Nucleus accumbens (tissue), 56 donors: ENCODE measurements around the gene YES1.
"Not testable (repeated sequence)": the region's sequence is repeated elsewhere in the genome, so short reads cannot be mapped to it uniquely, and the experiment has no call there.

ENCODE experiments used
- DNase-seq, 56 donors: peaks; one replicate each; lab custom pipeline; 2025; lab: John Stamatoyannopoulos, UW

YES1 gene

DNA sequence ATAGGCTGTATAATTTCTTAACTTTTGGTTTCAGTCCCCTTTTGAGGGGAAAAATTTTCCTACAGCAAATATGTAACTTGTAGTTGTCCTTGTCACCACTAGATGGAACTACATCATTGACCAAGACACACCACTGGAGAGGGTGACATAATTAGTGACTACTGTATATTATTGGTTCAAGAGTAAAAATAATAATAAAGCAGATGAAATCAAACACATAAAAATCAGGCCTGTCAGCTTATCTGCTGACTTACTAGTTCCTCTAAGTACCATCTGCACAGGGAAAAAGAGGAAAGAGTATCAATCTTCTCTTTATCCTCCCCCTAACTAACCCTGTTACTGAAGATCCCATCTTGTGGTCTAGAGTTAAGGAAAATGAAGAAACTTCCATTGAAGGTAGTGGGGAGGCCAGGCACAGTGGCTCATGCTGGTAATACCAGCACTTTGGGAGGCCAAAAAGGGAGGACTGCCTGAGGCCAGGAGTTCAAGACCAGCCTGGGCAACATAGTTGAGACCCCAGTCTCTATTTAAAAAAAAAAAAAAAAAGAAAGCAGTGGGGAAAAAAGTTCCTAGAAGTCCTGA lies 70.0 kb downstream of the YES1 start:
- DNase-seq: no peak

GRCh38 chr18:732371-732770 lies 79.7 kb downstream of the YES1 start:
- DNase-seq: no peak

GRCh38 chr18:731185-731584 lies 80.9 kb downstream of the YES1 start:
- DNase-seq: no peak

- no peak for DNase-seq
Measured at GRCh38 chr18:730692-731091, 81.3 kb downstream of the YES1 start.

- DNase-seq: not testable (repeated sequence)
Measured at GRCh38 chr18:730120-730519, 81.9 kb downstream of the YES1 start.

- no peak for DNase-seq
Measured at GRCh38 chr18:725646-726045, 86.4 kb downstream of the YES1 start.

- DNase-seq: no peak
Measured at GRCh38 chr18:723541-724080, 88.4 kb downstream of the YES1 start.

DNA sequence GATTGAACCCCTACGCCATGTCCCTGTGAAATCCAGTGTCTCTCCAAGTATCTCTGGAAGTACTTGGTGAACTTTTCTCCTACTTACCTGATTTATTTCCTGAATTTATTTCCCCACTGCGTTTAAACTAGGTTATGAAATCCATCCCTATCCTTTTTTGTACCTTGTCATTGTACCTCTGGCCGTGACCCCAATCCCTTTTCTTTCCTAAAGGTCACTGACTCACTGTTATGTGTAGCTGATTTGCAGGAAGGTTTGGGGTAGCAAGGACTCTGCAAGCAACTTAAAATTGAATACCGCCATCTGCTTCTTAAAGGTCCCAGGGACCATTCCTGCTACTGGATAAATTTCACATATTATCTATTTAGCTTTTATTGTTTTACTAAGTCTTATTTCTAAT lies 95.0 kb downstream of the YES1 start:
- no peak for DNase-seq

DNA sequence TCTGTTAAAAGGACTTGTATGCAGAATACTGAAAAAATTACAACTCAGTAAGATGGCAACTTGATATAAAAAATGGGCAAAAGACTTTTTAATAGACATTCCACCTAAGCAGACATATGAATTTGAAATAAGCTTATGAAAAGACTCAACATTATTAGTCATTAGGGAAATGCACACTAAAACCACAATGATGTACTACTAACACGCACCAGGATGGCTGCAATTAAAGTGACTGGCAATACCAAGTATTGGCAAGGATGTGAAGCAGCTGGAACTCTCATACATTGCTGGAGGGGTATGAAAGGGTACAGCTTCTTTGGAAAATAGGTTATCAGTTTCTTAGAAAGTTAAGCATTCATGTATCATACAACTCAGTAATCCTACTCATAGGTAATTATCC lies 96.4 kb downstream of the YES1 start:
- no peak for DNase-seq

DNA sequence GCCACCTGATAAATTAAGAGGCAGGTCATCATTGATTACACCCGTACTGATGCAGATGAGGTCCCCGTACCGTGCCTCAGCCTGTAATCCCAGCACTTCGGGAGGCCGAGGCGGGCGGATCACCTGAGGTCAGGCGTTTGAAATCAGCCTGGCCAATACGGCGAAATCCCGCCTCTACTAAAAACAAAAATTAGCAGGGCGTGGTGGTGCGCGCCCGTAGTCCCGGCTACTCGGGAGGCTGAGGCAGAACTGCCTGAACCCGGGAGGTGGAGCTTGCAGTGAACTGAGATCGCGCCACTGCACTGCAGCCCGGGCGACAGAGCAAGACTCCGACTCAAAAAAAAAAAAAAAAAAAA lies 98.9 kb downstream of the YES1 start:
- DNase-seq: no peak

DNA sequence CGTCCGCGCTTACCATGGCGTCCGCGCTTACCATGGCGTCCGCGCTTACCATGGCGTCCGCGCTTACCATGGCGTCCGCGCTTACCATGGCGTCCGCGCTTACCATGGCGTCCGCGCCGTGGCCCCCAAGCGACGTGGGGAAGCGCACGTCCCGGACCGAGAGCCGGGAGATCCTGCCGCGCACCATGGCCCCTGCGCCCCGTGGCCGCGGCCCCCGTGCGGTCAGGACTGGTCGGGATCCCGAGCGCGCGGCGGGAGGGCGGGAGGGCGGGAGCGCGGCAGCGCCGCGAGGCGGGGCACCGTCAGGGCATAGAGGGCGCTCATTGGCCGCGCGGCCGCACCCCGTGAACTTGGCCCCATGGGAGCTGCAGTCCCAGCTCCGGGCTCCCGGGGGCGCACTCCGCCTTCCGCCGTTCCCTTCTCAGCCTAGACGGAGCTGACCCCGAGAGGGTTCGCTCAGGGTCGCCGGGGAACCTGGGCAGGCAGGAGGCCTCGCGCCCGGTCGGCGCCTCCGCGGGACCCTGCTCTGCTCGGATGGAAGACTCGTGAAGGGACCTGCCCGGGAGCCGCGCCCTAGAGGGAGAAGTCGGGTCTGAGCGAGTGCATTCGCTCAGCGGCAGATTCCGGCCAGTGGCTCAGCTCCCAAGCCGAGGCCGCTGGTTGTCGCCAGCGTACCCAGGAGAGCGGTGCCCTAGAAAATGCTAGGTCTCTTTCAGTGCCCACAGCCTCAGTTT lies 99.5 kb downstream of the YES1 start, which contains the start of gene ENOSF1:
Gene ENOSF1 (minus strand): TSS at position 230 of the 734 bp plus-strand sequence. CDS start 43 bp downstream, at position 187.
- DNase-seq: peak in 51 of 56 donors; percentile 5 to 85 (median 66)

DNA sequence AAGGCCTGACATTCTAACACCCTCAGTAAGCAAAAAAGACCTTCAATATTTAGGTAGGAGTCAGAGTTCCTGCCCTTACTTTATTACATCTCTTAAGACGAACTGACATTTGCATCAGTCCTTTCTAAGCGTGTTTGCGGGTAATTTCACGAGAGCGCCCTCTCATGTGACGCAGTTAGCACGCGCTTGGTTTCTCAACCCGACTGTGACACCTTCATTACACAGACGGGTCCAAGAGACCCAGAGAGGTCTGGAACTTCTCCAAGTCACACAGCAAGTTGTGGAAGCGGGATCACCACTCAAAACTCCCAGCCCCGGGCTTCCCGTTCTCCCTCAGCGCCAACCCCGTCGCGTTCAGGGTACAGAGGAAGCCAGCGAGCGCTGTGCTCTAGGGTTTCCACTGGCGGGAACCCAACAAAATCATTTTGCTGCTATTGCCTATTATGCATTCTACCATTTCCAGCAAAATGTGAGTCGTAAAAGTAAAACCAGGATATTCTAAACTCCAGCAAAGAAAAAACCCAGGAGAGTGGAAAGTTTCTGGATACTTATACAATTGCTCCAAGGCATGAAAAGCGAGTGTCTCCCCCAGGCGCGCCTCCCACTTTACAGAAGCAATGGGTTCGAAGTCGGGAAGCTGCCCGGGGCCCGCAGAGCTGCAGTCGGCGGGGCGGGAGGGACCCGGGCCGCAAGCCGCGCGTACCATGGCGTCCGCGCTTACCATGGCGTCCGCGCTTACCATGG lies 100.2 kb downstream of the YES1 start:
- DNase-seq: peak in 52 of 56 donors; percentile 12 to 80 (median 53)

GRCh38 chr18:711310-711656 lies 100.8 kb downstream of the YES1 start:
- DNase-seq: peak in 4 of 56 donors; percentile 50 to 61 (median 52)

DNA sequence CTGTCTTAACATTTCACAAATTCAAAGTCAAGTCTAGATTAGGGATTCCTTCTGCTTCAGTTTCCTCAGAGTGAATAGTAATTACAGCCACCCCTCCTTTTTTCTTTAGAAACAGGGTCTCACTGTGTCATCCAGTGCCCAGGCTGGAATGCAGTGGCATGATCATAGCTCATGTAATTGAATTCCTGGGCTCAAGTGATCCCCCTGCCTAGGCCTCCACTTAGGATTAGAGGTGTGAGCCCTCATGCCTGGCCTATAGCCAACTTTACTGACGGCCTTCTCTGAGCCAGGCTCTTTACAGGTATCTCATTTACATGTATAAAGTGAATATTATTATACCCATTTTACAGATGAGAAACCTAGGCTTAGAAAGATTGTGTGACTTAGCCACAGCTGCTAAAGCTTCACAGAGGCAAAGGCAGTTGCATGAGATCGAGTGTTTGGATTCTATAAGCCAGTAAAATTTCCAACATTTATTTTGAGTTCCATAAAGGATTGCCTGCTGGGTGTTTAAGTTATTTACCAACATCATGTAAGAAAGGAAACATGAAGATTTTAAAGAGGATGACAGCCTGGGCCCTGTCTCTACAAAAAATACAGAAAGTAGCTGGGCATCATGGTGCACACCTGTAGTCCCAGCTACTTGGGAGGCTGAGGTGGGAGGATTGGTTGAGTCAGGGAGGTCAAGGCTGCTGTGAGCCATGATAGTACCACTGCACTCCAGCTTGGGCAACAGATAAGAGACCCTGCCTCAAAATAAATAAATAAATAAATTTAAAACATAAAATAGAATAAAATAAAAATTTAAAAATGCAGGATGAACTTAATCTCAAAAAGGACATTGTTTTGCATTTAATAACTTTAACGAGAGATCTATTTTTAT lies 101.4 kb downstream of the YES1 start:
- no peak for DNase-seq

DNA sequence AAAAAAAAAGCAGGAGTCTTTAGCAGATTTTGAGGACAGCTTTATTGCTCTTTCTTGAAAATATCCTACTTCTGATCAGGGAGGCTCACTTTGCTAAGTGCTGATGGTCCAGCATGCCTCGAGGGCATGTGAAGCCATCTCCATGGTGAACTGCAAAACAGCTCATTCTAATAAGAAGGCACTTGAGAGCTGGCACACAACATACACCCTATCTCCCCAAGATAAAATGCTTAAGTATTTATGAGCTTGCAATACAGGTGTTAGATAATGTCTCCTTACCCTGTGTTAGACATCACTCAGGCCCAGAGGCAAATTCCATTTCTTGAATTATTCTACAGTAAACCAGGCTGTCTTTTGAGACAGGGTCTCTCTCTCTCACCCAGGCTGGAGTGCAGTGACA lies 102.3 kb downstream of the YES1 start:
- no peak for DNase-seq

DNA sequence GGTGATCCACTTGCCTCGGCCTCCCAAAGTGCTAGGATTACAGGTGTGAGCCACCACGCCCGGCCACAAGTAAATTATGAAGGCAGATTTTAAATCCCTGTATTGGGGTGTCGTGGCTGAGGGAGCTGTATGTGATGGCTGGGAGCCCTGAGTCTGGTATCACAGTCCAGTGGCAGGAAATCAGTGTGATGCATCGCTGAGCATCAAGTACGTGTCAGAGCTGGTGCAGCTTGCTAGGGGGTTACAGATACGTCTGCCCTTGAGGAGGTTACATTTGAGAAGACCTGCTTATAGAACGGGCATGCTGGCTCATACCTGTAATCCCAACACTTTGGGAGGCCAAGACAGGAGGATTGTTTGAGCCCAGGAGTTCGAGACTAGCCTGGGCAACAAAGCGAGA lies 103.9 kb downstream of the YES1 start:
- no peak for DNase-seq

DNA sequence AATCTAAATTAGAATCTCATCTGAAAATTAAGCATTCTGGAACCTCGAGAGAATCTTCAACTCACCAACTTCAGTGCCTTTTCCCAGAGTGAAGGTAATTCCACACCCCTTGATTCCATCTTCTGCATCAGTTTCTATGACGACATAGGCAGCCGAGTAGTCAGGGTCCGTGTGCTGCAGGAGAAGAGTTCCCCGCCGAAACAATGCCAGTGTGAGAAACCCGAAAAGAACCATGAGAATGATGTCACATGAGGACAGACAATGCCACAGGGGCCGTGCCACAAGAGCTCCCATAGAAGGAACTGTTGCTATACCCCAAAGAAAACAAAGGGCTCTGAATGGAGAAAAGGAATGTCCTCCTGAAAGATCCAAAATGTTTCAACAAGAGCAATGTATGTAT lies 105.6 kb downstream of the YES1 start:
- DNase-seq: peak in 4 of 56 donors; percentile 6 to 16 (median 10)

DNA sequence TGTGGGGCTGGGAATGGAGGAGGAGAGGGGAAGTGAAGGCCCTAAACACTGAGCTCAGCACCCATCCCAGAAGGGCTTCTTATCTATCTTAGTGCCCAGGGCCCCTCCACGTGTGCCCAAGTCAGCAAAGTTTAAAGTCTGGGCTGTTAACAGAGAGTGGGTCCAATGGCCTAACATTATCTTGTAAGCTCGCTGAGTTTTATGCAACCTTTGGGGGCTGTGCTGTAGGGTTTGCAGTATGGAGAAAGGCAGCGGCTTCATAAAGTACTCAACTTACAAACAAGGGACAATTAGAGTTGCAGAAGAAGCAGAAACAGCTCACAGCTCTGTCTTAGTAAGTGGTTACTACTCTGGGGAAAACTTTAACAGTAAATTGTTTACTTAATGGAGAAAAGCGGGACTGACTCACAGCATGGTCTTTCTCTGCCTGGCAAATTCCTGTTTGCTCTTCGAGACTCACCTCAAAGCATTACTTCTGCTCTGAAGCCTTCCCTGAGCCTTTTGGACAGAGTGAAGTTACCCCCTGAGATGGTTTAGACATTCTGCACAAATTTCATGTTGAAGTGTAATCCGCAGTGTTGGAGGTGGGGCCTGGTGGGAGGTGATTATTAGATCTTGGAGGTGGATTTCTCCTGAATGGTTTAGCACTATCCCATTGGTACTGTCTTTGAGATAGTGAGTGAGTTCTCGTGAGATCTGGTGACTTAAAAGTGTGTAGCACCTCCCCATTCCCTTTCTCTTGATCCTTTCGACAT lies 108.7 kb downstream of the YES1 start:
- no peak for DNase-seq

DNA sequence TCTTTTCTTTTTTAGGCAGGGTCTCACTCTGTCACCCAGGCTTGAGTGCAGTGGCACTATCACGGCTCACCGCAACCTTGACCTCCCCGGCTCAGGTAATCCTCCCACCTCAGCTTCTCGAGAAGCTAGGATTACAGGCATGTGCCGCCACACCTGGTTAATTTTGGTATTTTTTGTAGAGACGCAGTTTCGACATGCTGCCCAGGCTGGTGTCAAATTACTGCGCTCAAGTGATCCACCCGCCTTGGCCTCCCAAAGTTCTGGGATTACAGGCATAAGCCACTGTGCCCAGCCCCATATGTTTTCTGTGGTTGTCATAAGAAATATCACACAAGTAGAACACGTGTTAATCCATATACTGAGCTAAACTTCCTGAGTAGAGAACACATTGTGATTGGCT lies 114.2 kb downstream of the YES1 start:
- DNase-seq: no peak

GRCh38 chr18:697012-697411 lies 115.0 kb downstream of the YES1 start:
- DNase-seq: no peak
